ENCODE measurements around the gene SELENOO. TPM values are rescaled to one million over a fixed set of nuclear protein-coding genes. Genes with fewer than 3 reads are reported as not detected.

The SELENOO gene
- total RNA-seq, 1 experiment from 2014 or later: 34.3 TPM

GRCh38 chr22:50198624-50199017 is 2.2 kb upstream of the SELENOO start:
- Histone ChIP-seq H3K4me1 (ENCODE audit: control insufficient read depth, insufficient read depth, low read length) (peaks cover 14% of the 10 kb centered on the region), H3K9me3 (ENCODE audit: control insufficient read depth, insufficient read depth, low read depth, low read length) (no peaks in the 10 kb centered on the region), H3K4me3 (ENCODE audit: low read depth in 2 of 2, low read length in 2 of 2) (no peak overlapping the region), H3K27me3 (ENCODE audit: control insufficient read depth, insufficient read depth, low read length) (no peaks in the 10 kb centered on the region), H3K36me3 (ENCODE audit: control insufficient read depth, insufficient read depth, low read length) (no peaks in the 10 kb centered on the region; the same call in 1 of the 2 replicates), H3K27ac (ENCODE audit: low read length) (no peak overlapping the region)
- ATAC-seq: no peak
- in situ Hi-C loops (cut with HindIII; ENCODE audit: low pct_unique_long_range_greater_than_20kb, low sequenced_read_pairs) (no loop called here), intact Hi-C loops (cut with micrococcal nuclease; ENCODE audit: unreplicated experiment) (no loop called here)
- TF ChIP-seq SIN3A (IDR thresholded peaks at IDR 0.05; ENCODE audit: borderline replicate concordance, insufficient read depth, low read depth, low read length) (no peak), CTCF (IDR thresholded peaks at IDR 0.05) (no peak), REST (IDR thresholded peaks at IDR 0.05; ENCODE audit: insufficient read depth in 1 of 2, low read depth in 2 of 2, low read length in 1 of 2) (no peak)
- ChIA-PET CTCF (no interaction called here), POLR2A (no interaction called here)
- no TSS peak for BruUV-seq (replicated peaks)
- no peak for DNase-seq (ENCODE audit: low read depth, low spot score)

- H3K9me3 ChIP-seq (ENCODE audit: control insufficient read depth, insufficient read depth, low read depth, low read length): no peaks in the 10 kb centered on the region
- peak; percentile 13 for ATAC-seq
- no peak for TF ChIP-seq REST (IDR thresholded peaks at IDR 0.05; ENCODE audit: insufficient read depth in 1 of 2, low read depth in 2 of 2, low read length in 1 of 2)
- no peak for TF ChIP-seq CTCF (IDR thresholded peaks at IDR 0.05)
- TF ChIP-seq TCF7L2 (IDR thresholded peaks at IDR 0.05; ENCODE audit: low read depth, low read length): no peak
- TF ChIP-seq SIN3A (IDR thresholded peaks at IDR 0.05; ENCODE audit: borderline replicate concordance, insufficient read depth, low read depth, low read length): no peak
- TF ChIP-seq POLR2AphosphoS5 (IDR thresholded peaks at IDR 0.05; ENCODE audit: low read depth, low read length): no peak
- POLR2A ChIA-PET: no interaction called here
- no peak overlapping the region; a peak in 1 of 4 replicates for H3K4me3 ChIP-seq (ENCODE audit: low read depth in 2 of 2, low read length in 2 of 2)
- in situ Hi-C loops (cut with HindIII; ENCODE audit: low pct_unique_long_range_greater_than_20kb, low sequenced_read_pairs) (no loop called here), intact Hi-C loops (cut with micrococcal nuclease; ENCODE audit: unreplicated experiment) (no loop called here)
- H3K27me3 ChIP-seq (ENCODE audit: control insufficient read depth, insufficient read depth, low read length): no peaks in the 10 kb centered on the region
- BruUV-seq (replicated peaks): no TSS peak
- CTCF ChIA-PET: no interaction called here
- DNase-seq (ENCODE audit: low read depth, low spot score): no peak
- peak overlapping the region; percentile 17; the same call in 1 of the 2 replicates for H3K27ac ChIP-seq (ENCODE audit: low read length)
- no peaks in the 10 kb centered on the region; the same call in 1 of the 2 replicates for H3K36me3 ChIP-seq (ENCODE audit: control insufficient read depth, insufficient read depth, low read length)
- peaks cover 14% of the 10 kb centered on the region for H3K4me1 ChIP-seq (ENCODE audit: control insufficient read depth, insufficient read depth, low read length)
Measured at GRCh38 chr22:50199251-50199721, 1.5 kb upstream of the SELENOO start.
